GM21576 (cell line): ENCODE results near the gene ZNF302.

ENCODE experiments used
- ATAC-seq: cut with Tn5 transposase; IDR thresholded peaks from one replicate; pipeline ENCODE4 v1.9.1; 2021; ENCODE audit warnings: mild to moderate bottlenecking, moderate library complexity; ENCODE audit not compliant: unreplicated experiment

ZNF302 gene

GRCh38 chr19:34731019-34731829, 53.7 kb downstream of the ZNF302 start:
- ATAC-seq: no peak

DNA sequence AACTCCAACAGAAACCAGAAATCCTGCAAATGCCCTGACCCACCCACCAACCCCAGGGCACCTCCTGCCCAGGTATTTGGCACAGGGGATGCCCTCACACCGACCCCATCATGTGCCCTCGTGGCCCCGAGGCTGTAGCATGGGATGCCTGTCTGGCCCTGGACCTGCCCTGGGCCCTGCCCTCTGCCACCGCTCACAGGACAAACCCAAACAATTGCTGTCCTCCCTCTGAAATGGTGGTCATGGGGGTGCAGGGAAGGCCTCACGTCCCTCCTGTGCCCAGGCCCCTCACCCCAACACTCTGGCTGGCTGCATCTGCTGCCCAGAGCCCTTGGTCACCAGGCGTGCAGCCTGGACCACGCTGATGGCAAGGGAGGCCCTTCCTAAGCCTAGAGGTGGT, 54.5 kb downstream of the ZNF302 start:
- ATAC-seq: no peak

GRCh38 chr19:34732612-34733211, 55.2 kb downstream of the ZNF302 start:
- ATAC-seq: no peak

DNA sequence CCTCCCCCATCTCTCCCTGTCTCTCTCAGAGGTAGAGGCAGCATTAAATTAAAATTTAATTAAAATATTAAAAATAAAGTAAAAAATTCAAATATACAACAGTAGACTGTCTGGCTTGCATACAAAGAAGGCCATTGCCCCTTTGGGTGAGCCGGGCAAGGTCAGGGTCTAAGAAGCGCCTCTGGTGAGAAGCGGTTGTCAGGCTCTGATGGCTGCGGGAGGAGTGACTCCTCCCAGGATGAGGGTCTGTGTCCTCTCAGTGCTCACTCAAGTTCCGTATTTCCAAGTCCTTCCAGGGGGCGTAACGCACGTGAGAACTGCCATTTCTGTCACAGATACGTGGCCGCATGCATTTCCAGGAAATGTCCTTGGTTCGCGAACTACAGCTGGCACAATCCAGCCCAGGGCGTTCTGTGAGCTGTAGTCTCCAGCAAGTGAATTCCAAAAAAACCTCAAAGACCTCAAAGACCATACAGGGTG, 55.8 kb downstream of the ZNF302 start:
- ATAC-seq: peak; percentile 5

DNA sequence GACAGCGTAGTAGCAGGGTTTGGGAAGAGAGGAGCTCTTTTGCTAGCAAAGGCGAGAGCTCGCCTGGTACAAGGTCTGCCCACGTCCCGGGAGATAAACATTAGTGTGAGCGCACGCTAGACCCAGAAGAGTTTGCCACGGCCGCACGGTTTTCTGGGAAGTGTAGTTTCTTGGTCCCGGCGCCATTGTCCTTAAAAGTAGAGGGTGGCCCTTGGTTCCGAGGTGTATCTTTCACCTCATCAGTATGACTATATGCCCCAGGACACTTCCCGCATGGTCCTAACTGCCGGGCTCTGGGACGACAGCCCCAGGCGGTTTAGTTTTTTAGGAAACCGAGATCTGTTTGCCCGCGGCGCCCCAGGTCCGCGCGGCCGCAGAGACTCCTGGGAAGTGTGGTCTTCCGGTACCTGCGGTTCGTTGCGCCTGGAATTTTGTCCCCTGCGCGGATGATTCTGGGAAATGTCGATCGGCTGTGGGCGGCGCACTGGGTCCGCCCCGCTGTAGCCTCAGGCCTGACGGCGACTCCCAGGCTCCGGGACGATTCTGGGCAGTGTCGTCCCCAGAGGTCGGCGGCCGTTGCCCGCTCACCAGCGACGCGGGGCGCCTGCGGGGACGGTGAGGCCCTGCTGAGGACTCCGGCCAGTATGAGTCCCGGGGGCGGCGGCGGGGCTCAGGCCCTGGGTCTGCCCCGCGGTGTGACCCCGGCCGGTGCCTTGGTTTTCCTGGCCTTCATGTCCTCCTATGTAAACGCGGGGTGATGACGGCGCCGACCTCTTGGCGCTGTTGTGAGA, 56.5 kb downstream of the ZNF302 start, which contains the start of gene ZNF181:
TSS of gene ZNF181 (plus strand) at position 498 of the 791 bp plus-strand sequence. CDS start 795 bp downstream, outside the sequence.
- peak; percentile 77 for ATAC-seq

DNA sequence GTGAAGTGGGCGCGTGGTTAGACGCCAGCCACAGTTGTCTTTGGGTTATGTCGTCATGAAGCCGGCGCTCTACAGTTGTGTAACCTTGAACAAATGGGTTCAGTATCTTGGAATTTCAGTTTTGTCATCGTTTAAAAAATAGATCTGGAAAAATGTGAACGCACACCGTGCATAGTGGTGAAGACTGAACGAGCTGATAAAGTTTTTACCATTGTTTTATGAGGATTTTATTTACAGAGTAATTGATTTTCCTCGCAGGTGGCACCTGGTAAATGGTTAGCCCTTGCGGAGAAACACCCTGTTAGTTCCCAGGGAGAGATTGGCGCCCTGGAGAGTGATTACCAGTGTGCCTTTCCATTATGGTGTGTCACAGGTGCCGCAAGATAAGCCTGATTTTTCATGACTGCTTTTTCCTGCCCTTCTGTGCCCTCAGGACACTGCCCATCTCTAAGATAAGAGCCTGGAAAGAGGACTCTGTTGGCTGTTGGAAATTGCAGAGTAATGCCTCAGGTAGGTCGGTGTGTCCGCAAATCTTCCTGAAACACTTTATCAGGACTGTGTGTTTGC, 57.1 kb downstream of the ZNF302 start:
- no peak for ATAC-seq
